Islet of Langerhans (tissue), 1 donor: ENCODE data around the gene HRCT1.
A peak's percentile ranks its signal among the peaks of the same experiment; 100 is the strongest.
"Not testable (repeated sequence)": the region's sequence is repeated elsewhere in the genome, so short reads cannot be mapped to it uniquely, and the experiment has no call there.

Experiments
- FAIRE-seq: peaks from one replicate; lab custom pipeline; 2011; peaks lifted over from hg19 to GRCh38; lab: Jason Lieb, UNC

HRCT1 gene

DNA sequence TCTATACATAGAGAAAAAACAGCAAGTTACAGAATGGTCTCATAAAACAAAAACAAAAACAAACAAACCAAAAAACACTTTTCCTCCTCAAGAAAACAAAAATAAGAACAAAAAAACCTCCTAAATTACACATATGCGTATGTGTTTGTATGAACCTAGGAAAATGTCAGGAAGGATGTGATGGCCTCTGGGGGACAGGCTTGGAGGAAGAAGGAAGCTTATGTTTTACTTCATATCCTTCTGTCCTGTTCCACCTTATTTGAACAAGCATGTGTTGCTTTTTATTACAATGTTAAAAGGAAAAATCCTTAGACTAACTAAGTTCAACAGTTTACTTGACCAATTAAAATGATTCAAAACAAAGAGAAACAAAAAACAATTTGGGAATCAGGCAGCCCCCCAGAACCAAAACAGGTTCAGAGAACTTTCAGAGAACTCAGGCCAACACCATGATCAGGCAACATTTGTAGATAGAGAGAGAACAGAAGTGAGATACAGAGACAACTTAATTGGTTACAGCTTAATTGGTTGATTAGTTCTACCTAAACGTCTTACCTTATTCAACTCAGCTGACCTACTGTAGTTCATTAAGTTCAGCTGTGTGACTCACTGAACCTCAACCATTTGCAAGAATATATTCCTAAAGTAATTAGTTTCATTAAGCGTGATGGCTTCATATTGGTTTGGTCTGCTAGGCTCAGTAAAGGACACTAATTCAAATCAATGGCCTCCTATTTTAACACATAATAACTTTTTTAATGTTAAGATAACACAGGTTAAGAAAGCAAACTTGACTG lies 13.4 kb downstream of the HRCT1 start:
- FAIRE-seq, result peak; percentile 62

- FAIRE-seq, result no peak
Measured at GRCh38 chr9:35920051-35920620, 14.1 kb downstream of the HRCT1 start.

DNA sequence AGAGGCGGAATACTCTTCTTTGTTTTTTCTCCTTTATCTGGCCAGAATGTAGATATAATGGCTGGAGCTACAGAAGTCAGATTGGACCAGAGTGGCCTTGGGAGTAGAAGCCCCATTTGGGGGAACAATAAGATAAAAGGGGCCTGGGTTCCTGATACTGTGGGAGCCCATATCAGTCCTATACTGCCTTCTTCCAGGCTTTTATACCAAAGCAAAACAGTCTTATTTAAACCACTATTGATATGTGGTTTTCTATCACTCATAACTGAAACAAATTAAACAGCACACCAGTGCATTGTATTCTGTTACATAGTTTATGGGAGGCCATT lies 17.6 kb downstream of the HRCT1 start:
- no peak for FAIRE-seq

- no peak for FAIRE-seq
Measured at GRCh38 chr9:35923927-35924763, 18.1 kb downstream of the HRCT1 start.

DNA sequence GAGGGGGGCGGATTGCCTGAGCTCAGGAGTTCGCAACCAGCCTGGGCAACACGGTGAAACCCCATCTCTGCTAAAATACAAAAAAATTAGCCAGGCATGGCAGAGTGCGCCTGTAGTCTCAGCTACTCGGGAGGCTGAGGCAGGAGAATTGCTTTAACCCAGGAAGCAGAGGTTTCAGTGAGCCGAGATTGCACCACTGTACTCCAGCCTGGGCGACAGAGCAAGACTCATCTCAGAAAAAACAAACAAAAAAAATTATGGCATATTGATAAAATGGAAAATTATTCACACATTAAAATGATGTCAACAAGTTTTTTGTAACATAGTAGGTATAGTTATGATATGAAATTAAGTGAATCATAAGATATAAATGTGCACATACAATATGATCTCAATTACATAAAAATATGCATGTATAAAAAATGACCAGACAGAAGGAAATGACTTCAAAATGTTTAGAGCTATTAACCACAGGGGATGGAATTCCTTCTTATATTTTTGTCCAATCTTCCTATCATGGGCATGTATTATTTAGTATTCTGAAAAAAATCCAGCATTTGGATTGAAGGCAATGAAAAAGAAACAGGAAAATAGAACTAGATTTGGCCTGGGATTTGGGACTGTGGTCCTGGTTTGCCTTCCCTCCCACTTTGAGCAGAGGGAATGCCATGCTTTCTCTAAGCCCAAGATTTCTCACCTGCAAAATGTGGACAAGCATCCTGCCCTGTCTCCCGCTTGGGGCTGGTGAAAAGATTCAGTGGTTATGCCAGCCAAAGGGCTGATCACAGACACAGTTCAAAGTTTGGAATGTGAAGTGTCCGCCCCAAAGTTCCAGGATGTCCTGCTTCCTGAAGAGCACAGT lies 22.8 kb downstream of the HRCT1 start:
- no peak for FAIRE-seq

DNA sequence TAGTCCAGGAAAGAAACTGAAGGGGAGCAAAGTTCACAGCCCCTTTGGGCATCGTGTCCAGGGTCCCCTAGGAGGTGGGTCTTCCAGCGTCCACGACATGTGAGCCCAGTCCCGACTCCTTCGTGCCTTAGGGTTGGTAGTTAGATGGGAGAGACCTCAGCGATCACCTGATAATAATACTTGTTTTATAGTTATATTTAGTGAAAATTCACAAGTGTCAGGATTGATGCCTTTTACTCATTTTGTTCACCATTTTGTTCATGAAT lies 23.4 kb downstream of the HRCT1 start:
- FAIRE-seq, result no peak

DNA sequence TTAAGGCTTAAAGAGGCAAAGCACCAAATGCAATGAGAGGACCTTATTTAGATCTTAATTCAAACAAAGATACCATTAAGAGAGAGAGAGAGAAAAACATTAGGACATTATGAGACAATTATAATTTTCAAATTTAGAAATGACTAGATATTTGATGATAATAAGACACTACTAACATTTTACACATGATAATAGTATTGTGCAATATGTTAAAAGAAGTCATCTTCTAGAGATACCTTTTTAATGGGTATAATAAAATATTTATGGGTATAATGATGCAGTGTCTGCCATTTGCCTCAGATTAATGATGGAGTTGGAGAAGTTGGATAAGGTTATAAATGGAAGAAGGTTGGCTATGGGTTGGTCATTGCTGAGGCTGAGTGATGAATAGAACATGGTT lies 24.5 kb downstream of the HRCT1 start:
- no peak for FAIRE-seq

- FAIRE-seq, result no peak
Measured at GRCh38 chr9:35930989-35931388, 25.0 kb downstream of the HRCT1 start.

GRCh38 chr9:35932735-35933134 lies 26.7 kb downstream of the HRCT1 start:
- no peak for FAIRE-seq

DNA sequence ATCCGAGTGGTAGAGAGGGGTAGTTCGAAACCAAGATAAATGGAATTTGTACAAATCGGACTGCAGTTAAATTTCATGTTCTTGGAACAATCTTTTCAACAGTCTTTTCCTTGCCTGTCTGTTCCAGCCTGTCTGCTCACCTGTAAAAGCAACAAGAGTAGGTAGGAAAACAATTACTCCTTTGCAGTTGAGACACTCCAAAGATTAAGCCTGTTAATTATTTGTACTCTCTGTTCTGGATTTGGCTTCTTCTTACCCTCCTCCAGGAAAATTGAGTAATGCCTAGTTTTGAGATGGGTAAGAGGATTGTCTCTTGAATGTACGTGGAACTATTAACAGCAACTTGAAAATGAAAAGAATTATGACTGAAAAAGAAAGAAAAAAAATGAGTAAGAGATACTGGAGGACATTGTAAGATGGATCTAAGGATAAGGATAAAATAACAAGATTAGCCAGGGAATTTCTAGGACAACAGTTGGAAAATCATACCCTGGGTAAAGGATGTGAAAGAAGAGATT lies 27.6 kb downstream of the HRCT1 start:
- no peak for FAIRE-seq

GRCh38 chr9:35934069-35934468 lies 28.1 kb downstream of the HRCT1 start:
- not testable (repeated sequence) for FAIRE-seq

GRCh38 chr9:35935261-35935660 lies 29.3 kb downstream of the HRCT1 start:
- FAIRE-seq, result no peak

GRCh38 chr9:35935755-35936509 lies 29.9 kb downstream of the HRCT1 start:
- FAIRE-seq, result no peak

GRCh38 chr9:35937227-35937626 lies 31.2 kb downstream of the HRCT1 start:
- no peak for FAIRE-seq

DNA sequence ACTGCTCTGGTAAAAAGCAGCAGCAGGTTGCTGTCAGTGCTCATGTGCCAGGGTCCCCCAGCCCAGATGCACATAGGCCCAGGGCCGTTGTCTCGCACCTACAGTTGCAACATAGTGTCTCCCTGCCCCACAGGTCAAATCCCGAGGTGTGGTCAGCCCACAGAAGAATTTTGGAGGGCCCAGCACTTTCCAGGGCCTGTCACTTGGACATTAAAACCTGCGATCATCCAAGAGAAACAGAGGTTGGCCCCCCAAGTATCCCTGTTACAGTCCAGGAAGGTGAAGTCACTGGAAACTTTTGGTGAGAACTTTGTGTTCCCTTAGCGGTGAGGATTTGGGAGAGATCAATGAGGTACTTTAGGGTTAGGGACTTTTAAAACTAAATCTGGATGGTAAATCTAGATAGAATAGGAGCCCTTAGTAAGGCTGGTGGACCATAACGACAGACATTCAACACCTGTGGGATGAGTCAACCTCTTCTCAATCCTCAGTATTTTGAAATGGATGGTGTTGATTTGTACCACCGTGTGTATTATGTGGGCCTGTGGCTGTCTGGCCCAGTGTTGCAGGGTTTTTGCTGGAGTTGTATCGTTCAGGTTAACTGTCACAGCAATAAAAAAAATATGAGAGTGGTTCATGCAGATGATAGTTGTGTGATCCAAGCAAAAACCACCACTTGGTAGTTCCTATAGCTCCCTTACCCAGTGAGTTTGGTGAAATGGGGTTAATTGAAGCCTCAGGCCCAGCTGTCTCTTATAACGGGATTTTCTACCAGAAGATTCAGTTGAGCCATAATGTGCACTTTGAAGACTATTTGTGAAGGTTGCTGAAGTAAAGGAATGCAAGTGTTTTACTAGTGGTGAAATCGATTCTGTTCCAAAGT lies 32.7 kb downstream of the HRCT1 start:
- FAIRE-seq, result no peak

DNA sequence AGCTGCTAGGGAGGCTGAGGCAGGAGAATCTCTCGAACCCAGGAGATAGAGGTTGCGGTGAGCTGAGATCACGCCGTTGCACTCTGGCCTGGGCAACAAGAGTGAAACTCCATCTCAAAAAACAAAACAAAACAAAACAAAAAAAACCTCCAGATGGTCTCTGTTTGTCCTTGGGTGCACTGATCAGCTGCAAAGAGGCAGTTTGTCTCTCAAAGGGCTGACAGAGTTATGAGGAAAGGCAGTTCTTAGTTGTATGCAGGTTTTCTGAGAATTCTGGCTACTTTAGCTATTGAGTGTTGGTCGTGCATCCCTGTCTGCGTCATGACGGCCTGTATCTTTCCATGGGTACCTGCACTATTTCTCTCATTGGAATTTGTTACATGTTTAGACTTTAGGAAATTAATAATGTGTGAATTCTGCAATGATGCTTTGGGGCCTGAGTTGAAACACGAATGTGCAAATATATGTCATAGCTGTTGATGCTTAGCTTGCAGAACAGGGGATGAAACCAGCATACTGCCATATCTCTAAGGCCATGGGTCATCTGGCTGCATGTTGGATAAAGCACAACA lies 33.8 kb downstream of the HRCT1 start:
- FAIRE-seq, result no peak

DNA sequence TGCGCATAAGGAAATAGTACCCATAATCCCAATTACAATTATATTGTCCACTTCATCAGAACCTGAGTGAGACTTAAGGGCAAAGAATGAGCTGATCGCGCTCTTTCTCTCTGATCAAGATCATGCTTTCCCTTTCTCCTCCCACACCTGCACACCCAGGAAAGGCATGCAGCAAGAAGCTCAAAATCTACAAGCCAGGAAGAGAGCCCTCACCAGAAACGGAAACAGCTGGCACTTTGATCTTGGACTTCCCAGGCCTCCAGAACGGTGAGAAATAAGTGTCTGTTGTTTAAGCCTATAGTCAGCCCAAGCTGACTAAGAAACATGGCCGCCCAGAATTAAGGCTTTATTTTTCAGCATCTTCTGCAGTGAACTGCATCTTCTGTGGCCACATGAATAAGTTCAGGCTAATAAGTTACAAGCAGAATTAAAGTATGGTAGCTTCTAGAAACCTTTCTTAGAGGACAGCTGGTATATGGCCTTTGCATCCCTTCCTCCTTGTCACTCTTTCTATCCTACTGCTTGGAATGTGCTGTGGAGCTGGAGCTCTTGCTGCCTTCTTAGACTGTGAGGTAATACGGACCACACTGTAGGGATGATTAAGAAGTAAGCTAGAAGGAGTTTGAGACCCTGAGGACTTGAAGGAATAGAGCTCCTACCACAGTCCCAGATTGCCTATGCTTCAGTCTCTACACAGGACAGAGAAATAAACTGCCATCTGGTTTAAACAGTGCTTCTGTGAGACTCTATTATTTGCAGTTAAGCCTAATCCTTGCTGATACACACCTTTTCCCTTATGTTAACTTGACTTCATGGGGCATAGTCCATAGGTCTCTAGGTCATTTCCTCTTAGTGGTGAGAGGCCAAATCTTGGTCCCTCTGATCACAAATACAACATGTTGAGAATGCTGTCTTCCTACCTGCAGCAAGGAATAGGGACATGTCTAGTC lies 34.7 kb downstream of the HRCT1 start:
- FAIRE-seq, result no peak

GRCh38 chr9:35942286-35942685 lies 36.3 kb downstream of the HRCT1 start:
- FAIRE-seq, result no peak

- no peak for FAIRE-seq
Measured at GRCh38 chr9:35944173-35944572, 38.2 kb downstream of the HRCT1 start.
